ENCODE results near the gene NDNF. TPM values are rescaled to one million over a fixed set of nuclear protein-coding genes. Genes with fewer than 3 reads are reported as not detected.

The NDNF gene
- total and polyA plus RNA-seq, 12 donors = 2.8 to 17.9 (median 6.4) TPM

DNA sequence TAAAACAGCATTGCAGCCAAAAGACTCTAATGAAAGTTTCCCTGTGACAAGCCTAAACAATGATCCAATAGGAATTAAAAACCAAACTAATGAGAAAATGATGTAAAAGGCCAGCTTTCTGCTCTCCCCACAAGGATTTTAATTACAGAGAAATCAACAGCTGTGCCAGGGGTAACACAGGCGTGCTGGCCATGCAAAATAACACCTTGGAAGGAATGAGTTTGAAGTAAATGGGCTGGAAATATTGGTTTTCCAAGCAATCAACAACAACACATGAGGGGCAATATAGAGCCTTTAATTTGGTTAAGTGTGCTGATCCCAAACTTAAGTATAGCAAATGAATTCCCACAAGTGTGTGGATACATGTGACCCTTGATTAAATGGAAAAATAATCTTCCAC is 56.9 kb downstream of the NDNF start:
- DNase-seq = no peak
- TF ChIP-seq CTCF (IDR thresholded peaks at IDR 0.05) = no peak
- no peak for ATAC-seq
- Histone ChIP-seq H3K9me3 (no peaks in the 10 kb centered on the region), H3K4me3 (no peak overlapping the region), H3K27me3 (no peaks in the 10 kb centered on the region), H3K4me1 (peaks cover 0 to 6% (median 0%) of the 10 kb centered on the region in 9 donors), H3K36me3 (no peaks in the 10 kb centered on the region), H3K27ac (no peak overlapping the region)
- intact Hi-C loops (cut with DNase I) = no loop called here
- 63 to 87% methylated on average over 1 of the region's 1 CpG for WGBS, 2 donors

DNA sequence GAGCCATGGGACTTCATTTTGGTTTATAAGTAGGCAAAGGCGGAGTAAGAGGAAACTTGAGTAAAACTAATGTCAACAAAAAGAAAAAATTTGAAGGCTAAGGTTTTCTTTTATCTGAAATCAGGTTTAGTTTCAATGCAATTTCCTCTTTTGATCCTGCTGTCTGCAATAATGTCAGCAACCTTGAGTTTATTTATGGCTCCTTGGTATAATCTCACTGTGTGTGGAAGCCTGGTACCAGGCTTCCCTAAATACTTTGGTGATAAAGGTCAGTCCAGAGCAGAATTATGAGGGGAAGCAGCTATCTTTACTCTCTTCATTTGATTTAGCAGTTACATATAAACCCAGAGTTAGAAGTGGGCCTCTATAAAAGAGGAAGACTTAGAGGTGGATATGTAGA is 57.8 kb downstream of the NDNF start:
- H3K36me3 ChIP-seq = no peaks in the 10 kb centered on the region
- no peak for TF ChIP-seq CTCF (IDR thresholded peaks at IDR 0.05)
- H3K4me3 ChIP-seq = no peak overlapping the region
- H3K4me1 ChIP-seq = peaks cover 0 to 6% (median 0%) of the 10 kb centered on the region in 9 donors
- no peak for DNase-seq
- H3K27me3 ChIP-seq = no peaks in the 10 kb centered on the region
- no peak for ATAC-seq
- H3K9me3 ChIP-seq = no peaks in the 10 kb centered on the region
- intact Hi-C loops (cut with DNase I) = no loop called here
- no peak overlapping the region for H3K27ac ChIP-seq
- 95 to 100% methylated on average over 1 of the region's 1 CpG for WGBS, 2 donors

GRCh38 chr4:121011780-121012340 is 60.5 kb downstream of the NDNF start:
- WGBS, 2 donors = 91 to 96% methylated on average over 1 of the region's 1 CpG
- intact Hi-C loops (cut with DNase I) = no loop called here

GRCh38 chr4:121011138-121011537 is 61.2 kb downstream of the NDNF start:
- Histone ChIP-seq H3K27ac (no peak overlapping the region), H3K36me3 (no peaks in the 10 kb centered on the region), H3K9me3 (no peaks in the 10 kb centered on the region), H3K4me1 (peaks cover 0 to 6% (median 0%) of the 10 kb centered on the region in 9 donors), H3K4me3 (no peak overlapping the region), H3K27me3 (no peaks in the 10 kb centered on the region)
- DNase-seq (no peak), ATAC-seq (no peak)
- no peak for TF ChIP-seq CTCF (IDR thresholded peaks at IDR 0.05)
- intact Hi-C loops (cut with DNase I) = no loop called here
- WGBS, 2 donors = 86 to 88% methylated on average over 2 of the region's 2 CpGs

More at GRCh38 chr4:121011780-121012340, 60.5 kb downstream of the NDNF start:
- Histone ChIP-seq H3K27ac (no peak overlapping the region), H3K4me1 (peaks cover 0 to 6% (median 0%) of the 10 kb centered on the region in 9 donors), H3K36me3 (no peaks in the 10 kb centered on the region), H3K4me3 (no peak overlapping the region), H3K9me3 (no peaks in the 10 kb centered on the region), H3K27me3 (no peaks in the 10 kb centered on the region)
- no peak for DNase-seq
- TF ChIP-seq CTCF (IDR thresholded peaks at IDR 0.05) = no peak
- ATAC-seq = no peak

All from heart right ventricle (tissue), 16 donors.